Ovary (tissue), 9 donors: ENCODE measurements around the gene PTMA. TPM values are rescaled to one million over a fixed set of nuclear protein-coding genes. Genes with fewer than 3 reads are reported as not detected.
A peak's percentile ranks its signal among the peaks of the same experiment; 100 is the strongest.

Experiments
- DNase-seq, 5 donors: peaks; one replicate each; pipeline ENCODE4 v3.0.0-alpha.2; 2019 to 2020
- H3K27ac ChIP-seq, 2 donors: fragments of 200-600 bp; one replicate each; pipeline versions ENCODE4 v1.5.1 to v1.8.0; 2019 to 2022
- H3K27me3 ChIP-seq: fragments of 200-600 bp; one replicate; pipeline ENCODE4 v1.8.0; 2022
- H3K36me3 ChIP-seq: fragments of 200-600 bp; sonication (generic); one replicate; pipeline ENCODE4 v1.5.1; 2019
- H3K4me1 ChIP-seq: one replicate; pipeline ENCODE4 v1.8.1; 2013; ENCODE audit warnings: mild to moderate bottlenecking, moderate library complexity; ENCODE audit not compliant: insufficient read depth
- H3K4me3 ChIP-seq: fragments of 200-600 bp; sonication (generic); one replicate; pipeline ENCODE4 v1.5.1; 2017
- H3K9me3 ChIP-seq, 2 donors: fragments of 200-600 bp in 1 of 2; sonication (generic) in 1 of 2; one replicate each; pipeline versions ENCODE4 v1.5.1 to v1.8.1; 2013 to 2019; ENCODE audit warnings: mild to moderate bottlenecking in 1 of 2, moderate library complexity in 1 of 2
- CTCF ChIP-seq, 3 donors: fragments of 450-650 bp in 2 of 3; fragments of 200-600 bp in 1 of 3; IDR thresholded peaks; one replicate each; pipeline versions ENCODE4 v1.5.1 to v1.8.0; 2016 to 2022; ENCODE audit warnings: antibody characterized with exemption in 3 of 3, mild to moderate bottlenecking in 1 of 3
- EP300 ChIP-seq: sonication (generic); formaldehyde crosslinking; IDR thresholded peaks from one replicate; pipeline ENCODE4 v1.6.1; 2017; ENCODE audit warnings: antibody characterized with exemption
- POLR2A ChIP-seq: fragments of 450-650 bp; IDR thresholded peaks from one replicate; pipeline ENCODE4 v1.6.1; 2017; ENCODE audit warnings: antibody characterized with exemption, mild to moderate bottlenecking, moderate library complexity
- WGBS, 3 donors: extraction: QIAGEN DNeasy Blood & Tissue Kit in 1 of 3; methylation state at CpG; one replicate each; pipeline versions ENCODE4 v1.1.5 to v1.1.7; 2013 to 2017; 5-methylcytosine and 5-hydroxymethylcytosine counted together
- intact Hi-C, 4 donors: fragments of 100-400 bp; cut with DNase I; formaldehyde crosslinking; loops; one replicate each; pipeline versions ENCODE4 v1.11.0 to v1.15.1; 2022 to 2023
- polyA plus RNA-seq, 2 donors: library from polyadenylated mRNA; stranded (reverse); fragments of 200-250 nt in 1 of 2; fragments of 350-450 nt in 1 of 2; fragmentation: Illumina TruSeq in 1 of 2; extraction: RNeasy Lipid Tissue Mini Kit (QIAGEN cat#74804) in 1 of 2; gene quantifications; one replicate each; pipeline ENCODE4 v1.2.3, GENCODE V29; 2013 to 2014
- total RNA-seq, 7 donors: library from RNA; depleted of rRNA in 2 of 7; stranded (reverse); fragments of >200 nt in 2 of 7; fragmentation: NEBNext Ultra II Directional in 3 of 7; extraction: Animal tissue kit (Norgen Biotek cat#: 25700) in 3 of 7; gene quantifications; one replicate each; pipeline versions ENCODE4 v1.1.0 to v1.2.4, GENCODE V29; 2016 to 2023
- donor health status: DM: no; HTN: no; CAD: no; lungs with moderate emphysema.
- donor health status: DM: no; HTN: no; CAD: no.
- donor health status: Bipolar disorder and iron deficiency.
- donor health status: DM: yes; HTN: yes; CAD: no.
- donor health status: DM: no; HTN: no; CAD: no.
- donor health status: DM: yes; HTN: yes; CAD: no.

PTMA gene
- total and polyA plus RNA-seq, 9 donors: 755 to 1,991 (median 930) TPM

GRCh38 chr2:231689124-231689893 is 19.0 kb upstream of the PTMA start:
- no peaks in the 10 kb centered on the region for H3K27me3 ChIP-seq
- WGBS, 3 donors: 75 to 81% (median 78%) methylated on average over 15 of the region's 15 CpGs
- no peak overlapping the region for H3K4me3 ChIP-seq
- no peak overlapping the region for H3K27ac ChIP-seq
- peaks cover 3% of the 10 kb centered on the region for H3K4me1 ChIP-seq
- no peaks in the 10 kb centered on the region for H3K9me3 ChIP-seq
- H3K36me3 ChIP-seq: no peaks in the 10 kb centered on the region
- intact Hi-C loops: no loop called here
- TF ChIP-seq POLR2A: no peak
- no peak for DNase-seq

DNA sequence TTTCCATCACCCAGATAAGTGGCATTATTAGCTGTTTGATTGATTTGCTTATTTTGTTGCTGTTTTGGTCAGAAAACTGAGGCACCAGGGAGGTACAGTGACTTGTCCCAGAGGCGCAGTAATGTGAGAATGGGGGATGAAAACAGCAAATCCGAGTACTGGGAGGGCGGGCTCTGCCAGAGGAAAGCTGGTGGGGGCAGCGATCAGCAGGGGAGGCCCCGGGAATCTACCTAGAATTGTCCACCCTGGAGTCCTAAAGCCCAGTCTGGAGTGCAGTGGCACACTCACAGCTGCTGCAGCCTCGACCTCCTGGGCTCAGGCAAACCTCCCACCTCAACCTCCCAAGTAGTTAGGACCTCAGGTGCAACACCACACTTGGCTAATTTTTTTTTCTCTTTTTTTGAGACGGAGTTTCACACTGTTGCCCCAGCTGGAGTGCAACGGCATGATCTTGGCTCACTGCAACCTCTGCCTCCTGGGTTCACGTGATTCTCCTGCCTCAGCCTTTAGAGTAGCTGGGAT is 17.0 kb upstream of the PTMA start:
- Histone ChIP-seq H3K36me3 (no peaks in the 10 kb centered on the region), H3K27me3 (no peaks in the 10 kb centered on the region), H3K9me3 (no peaks in the 10 kb centered on the region), H3K4me3 (no peak overlapping the region), H3K4me1 (no peaks in the 10 kb centered on the region), H3K27ac (no peak overlapping the region)
- TF ChIP-seq CTCF (IDR thresholded peaks at IDR 0.05): no peak
- TF ChIP-seq POLR2A: no peak
- TF ChIP-seq EP300: no peak
- intact Hi-C loops: no loop called here
- DNase-seq: no peak
- WGBS, 3 donors: 30 to 41% (median 31%) methylated on average over 9 of the region's 9 CpGs

GRCh38 chr2:231692847-231693246 is 15.5 kb upstream of the PTMA start:
- DNase-seq: no peak
- Histone ChIP-seq H3K27ac (no peak overlapping the region), H3K36me3 (no peaks in the 10 kb centered on the region), H3K4me3 (no peak overlapping the region), H3K9me3 (no peaks in the 10 kb centered on the region), H3K4me1 (no peaks in the 10 kb centered on the region), H3K27me3 (no peaks in the 10 kb centered on the region)
- 91 to 98% (median 96%) methylated on average over 13 of the region's 13 CpGs for WGBS, 3 donors
- intact Hi-C loops: no loop called here
- TF ChIP-seq EP300: no peak
- TF ChIP-seq CTCF (IDR thresholded peaks at IDR 0.05): no peak
- no peak for TF ChIP-seq POLR2A

DNA sequence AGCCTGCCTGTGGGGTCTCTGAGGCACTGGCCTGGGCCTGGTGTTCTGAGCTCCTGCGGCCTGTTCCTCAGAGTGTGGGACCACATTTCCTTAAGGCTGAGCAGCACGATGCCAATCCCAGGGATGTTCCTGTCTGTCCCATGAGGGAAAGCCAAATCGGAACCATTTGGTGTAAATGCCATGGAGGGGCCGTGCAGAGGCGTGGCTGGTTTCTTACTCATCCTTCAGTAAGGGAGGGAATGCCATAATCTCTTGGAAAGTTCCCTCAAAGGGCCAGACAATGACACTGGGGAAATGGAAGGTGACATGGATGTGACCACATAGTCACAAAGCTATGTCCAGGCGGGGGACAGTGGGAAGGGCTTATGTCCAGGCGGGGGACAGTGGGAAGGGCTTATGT is 14.4 kb upstream of the PTMA start:
- Histone ChIP-seq H3K36me3 (no peaks in the 10 kb centered on the region), H3K4me1 (no peaks in the 10 kb centered on the region), H3K27ac (no peak overlapping the region), H3K4me3 (no peak overlapping the region), H3K27me3 (no peaks in the 10 kb centered on the region), H3K9me3 (no peaks in the 10 kb centered on the region)
- intact Hi-C loops: no loop called here
- TF ChIP-seq POLR2A: no peak
- TF ChIP-seq CTCF (IDR thresholded peaks at IDR 0.05): no peak
- no peak for TF ChIP-seq EP300
- no peak for DNase-seq
- WGBS, 3 donors: 78 to 94% (median 85%) methylated on average over 6 to 7 of the region's 7 CpGs

GRCh38 chr2:231696004-231696367 is 12.3 kb upstream of the PTMA start:
- intact Hi-C loops: no loop called here
- no peaks in the 10 kb centered on the region for H3K9me3 ChIP-seq
- WGBS, 3 donors: 41 to 46% (median 42%) methylated on average over 2 of the region's 2 CpGs
- DNase-seq: peak in 1 of 5 donors; percentile 55
- H3K4me1 ChIP-seq: no peaks in the 10 kb centered on the region
- no peak overlapping the region for H3K27ac ChIP-seq
- TF ChIP-seq POLR2A (no peak), EP300 (no peak), CTCF (IDR thresholded peaks at IDR 0.05) (no peak)
- H3K4me3 ChIP-seq: no peak overlapping the region
- no peaks in the 10 kb centered on the region for H3K36me3 ChIP-seq
- H3K27me3 ChIP-seq: no peaks in the 10 kb centered on the region
